B cell (primary cell): ENCODE measurements around the gene FIG4. TPM values are rescaled to one million over a fixed set of nuclear protein-coding genes. Genes with fewer than 3 reads are reported as not detected.
"Not testable (repeated sequence)": the region's sequence is repeated elsewhere in the genome, so short reads cannot be mapped to it uniquely, and the experiment has no call there.

Source experiments
- ATAC-seq: fragments of 200-7000 bp; cut with Tn5 transposase; one replicate; pipeline ENCODE4 v1.10.0; 2021; ENCODE audit warnings: low read depth, mild to moderate bottlenecking, moderate number of reproducible peaks, moderate library complexity
- CTCF ChIA-PET: fragments of 350-600 bp; sonication (Branson Sonifier 250); formaldehyde crosslinking; loops from one replicate; lab custom pipeline; 2021; ENCODE audit warnings: antibody characterized with exemption, inconsistent platforms; lab: Charles Lee
- POLR2A ChIA-PET: fragments of 350-600 bp; sonication (Branson Sonifier 250); formaldehyde crosslinking; loops from one replicate; lab custom pipeline; 2021; ENCODE audit warnings: antibody characterized with exemption; lab: Charles Lee
- DNase-seq: peaks from one replicate; pipeline ENCODE4 v3.0.0; 2013
- H2AFZ ChIP-seq: 2 replicates; pipeline ENCODE4 v1.6.1; 2012; ENCODE audit warnings: mild to moderate bottlenecking, low read depth, low read length; ENCODE audit not compliant: insufficient read depth, poor library complexity, severe bottlenecking
- H3K27ac ChIP-seq, 2 donors: 1 replicate in 1 of 2; 2 replicates in 1 of 2; pipeline ENCODE4 v1.5.1; 2012 to 2013; ENCODE audit warnings: low read length in 2 of 2, mild to moderate bottlenecking in 2 of 2, moderate library complexity in 1 of 2
- H3K27me3 ChIP-seq, 4 experiments: fragments of 200-600 bp in 1 of 4; sonication (generic) in 1 of 4; replicated peaks in 1 of 4; 1 replicate in 2 of 4; 2 replicates in 2 of 4; pipeline versions ENCODE4 v1.6.1 to v1.7.0; 2013 to 2016; ENCODE audit warnings: low read length in 3 of 4, mild to moderate bottlenecking in 2 of 4, mixed read lengths in 1 of 4, moderate library complexity in 1 of 4; ENCODE audit not compliant: insufficient read depth in 4 of 4, control insufficient read depth in 3 of 4; ENCODE audit errors: control extremely low read depth in 1 of 4
- H3K36me3 ChIP-seq, 2 experiments: replicated peaks in 1 of 2; 1 replicate in 1 of 2; 2 replicates in 1 of 2; pipeline versions ENCODE4 v1.6.1 to v1.7.1; 2013; ENCODE audit warnings: low read length in 1 of 2; ENCODE audit not compliant: insufficient read depth in 2 of 2, control insufficient read depth in 1 of 2; ENCODE audit errors: control extremely low read depth in 1 of 2, extremely low read depth in 1 of 2
- H3K4me1 ChIP-seq, 2 donors: fragments of 200-600 bp in 1 of 2; sonication (generic) in 1 of 2; 1 replicate in 1 of 2; 2 replicates in 1 of 2; pipeline versions ENCODE4 v1.5.1 to v1.6.1; 2013 to 2017; ENCODE audit warnings: low read length in 2 of 2; ENCODE audit not compliant: control insufficient read depth in 2 of 2, insufficient read depth in 2 of 2
- H3K4me2 ChIP-seq: replicated peaks from 2 replicates; pipeline ENCODE3; 2012; ENCODE audit warnings: mild to moderate bottlenecking, low read depth, low read length; ENCODE audit not compliant: poor library complexity, severe bottlenecking
- H3K4me3 ChIP-seq, 5 experiments: fragments of 200-600 bp in 1 of 5; sonication (generic) in 1 of 5; 1 replicate in 3 of 5; 2 replicates in 2 of 5; pipeline versions ENCODE4 v1.5.1 to v1.7.0; 2011 to 2016; ENCODE audit warnings: low read length in 4 of 5, mild to moderate bottlenecking in 4 of 5, low read depth in 2 of 5, control low read depth in 1 of 5, moderate library complexity in 1 of 5; ENCODE audit not compliant: insufficient read depth in 1 of 5; ENCODE audit errors: control extremely low read depth in 1 of 5, extremely low read depth in 1 of 5
- H3K79me2 ChIP-seq: fragments of 200-600 bp; sonication (generic); one replicate; pipeline ENCODE4 v1.6.0; 2016; ENCODE audit warnings: low read length; ENCODE audit not compliant: control insufficient read depth, insufficient read depth
- H3K9ac ChIP-seq: fragments of 200-600 bp; sonication (generic); 2 replicates; pipeline ENCODE4 v1.6.1; 2017; ENCODE audit warnings: mild to moderate bottlenecking, low read length, moderate library complexity
- H3K9me3 ChIP-seq, 3 donors: one replicate each; pipeline versions ENCODE4 v1.6.1 to v1.7.1; 2013; ENCODE audit warnings: low read length in 2 of 3; ENCODE audit not compliant: control insufficient read depth in 2 of 3, insufficient read depth in 1 of 3; ENCODE audit errors: control extremely low read depth in 1 of 3
- H4K20me1 ChIP-seq: 2 replicates; pipeline ENCODE4 v1.6.0; 2012; ENCODE audit warnings: mild to moderate bottlenecking, low read length; ENCODE audit not compliant: insufficient read depth, control insufficient read depth, poor library complexity, severe bottlenecking
- H3K27ac Mint-ChIP-seq: one replicate; pipeline ENCODE4 v1.8.0; 2021; ENCODE audit warnings: mixed read lengths
- H3K27me3 Mint-ChIP-seq: one replicate; pipeline ENCODE4 v1.8.0; 2021; ENCODE audit warnings: mixed read lengths
- H3K4me1 Mint-ChIP-seq: one replicate; pipeline ENCODE4 v1.8.0; 2021; ENCODE audit warnings: mixed read lengths
- H3K4me3 Mint-ChIP-seq: one replicate; pipeline ENCODE4 v1.8.0; 2021; ENCODE audit warnings: mixed read lengths
- H3K9me3 Mint-ChIP-seq: one replicate; pipeline ENCODE4 v1.8.0; 2022; ENCODE audit warnings: mixed read lengths; ENCODE audit not compliant: insufficient read depth
- EZH2 ChIP-seq: IDR thresholded peaks from 2 replicates; pipeline ENCODE4 v1.6.1; 2012; ENCODE audit warnings: borderline replicate concordance, low read depth, mild to moderate bottlenecking, moderate library complexity, low read length; ENCODE audit not compliant: insufficient read depth, poor library complexity, severe bottlenecking
- WGBS: methylation state at CpG from one replicate; pipeline ENCODE4 v1.1.5; 2013; ENCODE audit warnings: missing lambda C conversion rate; ENCODE audit not compliant: insufficient coverage; 5-methylcytosine and 5-hydroxymethylcytosine counted together
- intact Hi-C: fragments of 100-400 bp; cut with micrococcal nuclease; formaldehyde crosslinking; loops from one replicate; pipeline ENCODE4 v1.10.0; 2022
- polyA plus RNA-seq: library from polyadenylated mRNA; depleted of rRNA; stranded (reverse); fragments of >200 nt; gene quantifications from 2 replicates; pipeline ENCODE4 v1.2.3, GENCODE V29; 2012
- total RNA-seq, 2 donors: library from RNA; stranded (reverse); fragments of 120-200 nt in 1 of 2; gene quantifications; 1 replicate in 1 of 2; 2 replicates in 1 of 2; pipeline versions ENCODE4 v1.2.3 to v1.2.4, GENCODE V29; 2013 to 2022
- TF ChIP-seq, protein P1 (sequence below): fragments of 200-600 bp; IDR thresholded peaks from one replicate; pipeline ENCODE4 v1.8.0; 2022; ENCODE audit warnings: antibody characterized with exemption, mild to moderate bottlenecking

FIG4 gene
- total and polyA plus RNA-seq, 2 donors (not counting 1 experiment from before 2014, with no cell fraction given): 28.2 to 31.5 TPM

DNA sequence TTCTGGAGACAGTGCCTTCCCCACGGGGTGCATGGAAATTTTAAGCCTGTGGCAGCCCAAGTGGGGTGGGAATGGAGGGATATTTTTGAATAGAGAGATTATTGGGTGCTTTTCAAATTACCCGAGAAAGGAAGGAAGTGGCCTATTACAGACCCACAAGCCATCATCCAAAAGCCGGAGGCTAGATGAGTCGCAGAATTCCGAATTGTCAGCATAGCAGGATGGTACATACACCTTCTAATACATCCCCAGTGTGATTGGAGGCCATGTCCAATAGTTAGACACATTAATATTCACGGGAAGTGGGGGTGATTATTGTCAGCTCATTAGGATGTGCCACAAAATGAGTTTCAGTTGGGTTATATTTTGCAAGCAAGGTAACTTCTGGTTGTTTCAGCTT is 133.0 kb downstream of the FIG4 start:
- no peaks in the 10 kb centered on the region for H3K9me3 ChIP-seq
- H3K9ac ChIP-seq: no peak overlapping the region
- Mint-ChIP-seq H3K4me3 (no peak overlapping the region), H3K27me3 (no peaks in the 10 kb centered on the region), H3K9me3 (no peaks in the 10 kb centered on the region), H3K27ac (no peak overlapping the region), H3K4me1 (peaks cover 23% of the 10 kb centered on the region)
- peaks cover 10 to 32% of the 10 kb centered on the region in 2 experiments for H3K36me3 ChIP-seq
- H3K4me2 ChIP-seq: no peak overlapping the region
- CTCF ChIA-PET: no interaction called here
- no peak overlapping the region for H3K4me3 ChIP-seq
- H3K4me1 ChIP-seq: peaks cover 19 to 24% of the 10 kb centered on the region in 2 donors
- TF ChIP-seq, protein P1, sequence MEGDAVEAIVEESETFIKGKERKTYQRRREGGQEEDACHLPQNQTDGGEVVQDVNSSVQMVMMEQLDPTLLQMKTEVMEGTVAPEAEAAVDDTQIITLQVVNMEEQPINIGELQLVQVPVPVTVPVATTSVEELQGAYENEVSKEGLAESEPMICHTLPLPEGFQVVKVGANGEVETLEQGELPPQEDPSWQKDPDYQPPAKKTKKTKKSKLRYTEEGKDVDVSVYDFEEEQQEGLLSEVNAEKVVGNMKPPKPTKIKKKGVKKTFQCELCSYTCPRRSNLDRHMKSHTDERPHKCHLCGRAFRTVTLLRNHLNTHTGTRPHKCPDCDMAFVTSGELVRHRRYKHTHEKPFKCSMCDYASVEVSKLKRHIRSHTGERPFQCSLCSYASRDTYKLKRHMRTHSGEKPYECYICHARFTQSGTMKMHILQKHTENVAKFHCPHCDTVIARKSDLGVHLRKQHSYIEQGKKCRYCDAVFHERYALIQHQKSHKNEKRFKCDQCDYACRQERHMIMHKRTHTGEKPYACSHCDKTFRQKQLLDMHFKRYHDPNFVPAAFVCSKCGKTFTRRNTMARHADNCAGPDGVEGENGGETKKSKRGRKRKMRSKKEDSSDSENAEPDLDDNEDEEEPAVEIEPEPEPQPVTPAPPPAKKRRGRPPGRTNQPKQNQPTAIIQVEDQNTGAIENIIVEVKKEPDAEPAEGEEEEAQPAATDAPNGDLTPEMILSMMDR: no peak
- TF ChIP-seq EZH2: no peak
- no peak overlapping the region for H3K27ac ChIP-seq
- no peak for DNase-seq
- POLR2A ChIA-PET: no interaction called here
- no peaks in the 10 kb centered on the region for H3K27me3 ChIP-seq
- 50% methylated on average over 1 of the region's 6 CpGs for WGBS
- no peak for ATAC-seq
- H4K20me1 ChIP-seq: no peaks in the 10 kb centered on the region
- intact Hi-C loops: no loop called here
- no peaks in the 10 kb centered on the region for H3K79me2 ChIP-seq
- no peak overlapping the region for H2AFZ ChIP-seq

GRCh38 chr6:109826551-109826950 is 135.5 kb downstream of the FIG4 start:
- Histone ChIP-seq H3K27ac (no peak overlapping the region), H3K4me2 (no peak overlapping the region), H3K27me3 (no peaks in the 10 kb centered on the region), H4K20me1 (no peaks in the 10 kb centered on the region), H3K9ac (no peak overlapping the region), H3K36me3 (peaks cover 14 to 40% of the 10 kb centered on the region in 2 experiments), H3K4me1 (peaks cover 0 to 2% of the 10 kb centered on the region in 2 donors), H3K9me3 (peaks cover 0 to 8% (median 8%) of the 10 kb centered on the region in 3 donors), H3K4me3 (no peak overlapping the region), H2AFZ (no peak overlapping the region), H3K79me2 (no peaks in the 10 kb centered on the region)
- Mint-ChIP-seq H3K4me1 (peaks cover under 1% of the 10 kb centered on the region), H3K27ac (no peak overlapping the region), H3K27me3 (no peaks in the 10 kb centered on the region), H3K4me3 (no peak overlapping the region), H3K9me3 (peaks cover 10% of the 10 kb centered on the region)
- ChIA-PET POLR2A (no interaction called here), CTCF (no interaction called here)
- intact Hi-C loops: no loop called here
- TF ChIP-seq EZH2: no peak
- TF ChIP-seq, protein P1: no peak
- no CpG with 5 or more reads among the region's 2 CpGs for WGBS
- DNase-seq: no peak
- ATAC-seq: no peak

GRCh38 chr6:109831352-109831751 is 140.3 kb downstream of the FIG4 start:
- ATAC-seq, H4K20me1 ChIP-seq, CTCF ChIA-PET, H3K27me3 ChIP-seq, DNase-seq, H3K79me2 ChIP-seq, H3K27ac ChIP-seq, H3K4me3 Mint-ChIP-seq, H2AFZ ChIP-seq, H3K4me1 ChIP-seq, H3K27me3 Mint-ChIP-seq, H3K4me1 Mint-ChIP-seq, H3K27ac Mint-ChIP-seq, POLR2A ChIA-PET, H3K9me3 Mint-ChIP-seq, intact Hi-C loops, H3K4me2 ChIP-seq, H3K4me3 ChIP-seq, H3K9ac ChIP-seq: not testable (repeated sequence)
- peaks cover 10 to 19% of the 10 kb centered on the region in 2 experiments for H3K36me3 ChIP-seq
- H3K9me3 ChIP-seq: peaks cover 0 to 12% (median 8%) of the 10 kb centered on the region in 3 donors
